Epithelial cell of proximal tubule (primary cell): Measurements from ENCODE around the gene MYCN. TPM values are rescaled to one million over a fixed set of nuclear protein-coding genes. Genes with fewer than 3 reads are reported as not detected.

ENCODE experiments used
- DNase-seq: peaks from one replicate; pipeline ENCODE4 v3.0.0-alpha.2; 2011; ENCODE audit warnings: low read depth
- H3K4me3 ChIP-seq: 2 replicates; pipeline ENCODE4 v1.5.1; 2011; ENCODE audit warnings: low read depth, mild to moderate bottlenecking, low read length
- total RNA-seq: library from RNA; depleted of rRNA; stranded (reverse); fragments of >200 nt; gene quantifications from 2 replicates; pipeline ENCODE4 v1.2.3, GENCODE V29; 2015
- TF ChIP-seq, protein P1 (sequence below): conservative IDR thresholded peaks from 2 replicates; pipeline ENCODE4 v1.5.1; 2012; ENCODE audit warnings: low read depth, mild to moderate bottlenecking, low read length

Gene MYCN
- total RNA-seq, 1 donor from 2014 or later = 3.0 TPM

DNA sequence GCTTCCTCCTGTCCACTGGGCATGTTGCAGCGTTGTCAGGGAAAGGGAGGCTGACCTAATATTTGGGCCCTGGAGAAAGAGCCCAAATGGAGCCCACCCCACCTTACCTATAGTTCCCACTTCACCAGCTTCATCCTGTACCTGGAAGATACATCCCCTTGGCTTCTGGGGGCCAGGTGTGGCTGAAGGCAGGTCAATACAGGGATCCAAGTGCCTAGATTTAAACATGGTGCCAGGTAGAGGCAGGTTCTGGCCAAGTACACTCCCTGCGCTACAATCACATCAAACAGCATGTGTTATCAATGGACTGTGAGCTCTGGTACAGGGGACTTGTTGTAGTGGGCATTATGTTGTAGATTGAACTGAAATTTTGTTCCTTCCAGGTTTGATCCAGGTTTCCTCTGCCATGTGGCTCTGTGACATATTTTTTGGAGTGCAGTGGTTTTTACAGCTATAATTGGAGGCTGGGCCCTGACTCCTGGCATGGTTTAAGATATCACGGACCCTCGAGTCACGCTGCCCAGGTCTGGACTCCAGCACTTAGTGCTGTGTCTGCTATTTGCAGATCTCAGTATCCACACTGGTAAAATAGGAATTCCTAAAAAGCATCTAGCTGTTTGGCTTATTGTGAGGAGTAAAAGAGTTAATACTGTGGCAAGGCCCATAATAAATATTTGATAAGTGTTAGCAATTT is 23.8 kb downstream of the MYCN start:
- TF ChIP-seq, protein P1, sequence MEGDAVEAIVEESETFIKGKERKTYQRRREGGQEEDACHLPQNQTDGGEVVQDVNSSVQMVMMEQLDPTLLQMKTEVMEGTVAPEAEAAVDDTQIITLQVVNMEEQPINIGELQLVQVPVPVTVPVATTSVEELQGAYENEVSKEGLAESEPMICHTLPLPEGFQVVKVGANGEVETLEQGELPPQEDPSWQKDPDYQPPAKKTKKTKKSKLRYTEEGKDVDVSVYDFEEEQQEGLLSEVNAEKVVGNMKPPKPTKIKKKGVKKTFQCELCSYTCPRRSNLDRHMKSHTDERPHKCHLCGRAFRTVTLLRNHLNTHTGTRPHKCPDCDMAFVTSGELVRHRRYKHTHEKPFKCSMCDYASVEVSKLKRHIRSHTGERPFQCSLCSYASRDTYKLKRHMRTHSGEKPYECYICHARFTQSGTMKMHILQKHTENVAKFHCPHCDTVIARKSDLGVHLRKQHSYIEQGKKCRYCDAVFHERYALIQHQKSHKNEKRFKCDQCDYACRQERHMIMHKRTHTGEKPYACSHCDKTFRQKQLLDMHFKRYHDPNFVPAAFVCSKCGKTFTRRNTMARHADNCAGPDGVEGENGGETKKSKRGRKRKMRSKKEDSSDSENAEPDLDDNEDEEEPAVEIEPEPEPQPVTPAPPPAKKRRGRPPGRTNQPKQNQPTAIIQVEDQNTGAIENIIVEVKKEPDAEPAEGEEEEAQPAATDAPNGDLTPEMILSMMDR = no peak
- no peak overlapping the region for H3K4me3 ChIP-seq
- DNase-seq = no peak

DNA sequence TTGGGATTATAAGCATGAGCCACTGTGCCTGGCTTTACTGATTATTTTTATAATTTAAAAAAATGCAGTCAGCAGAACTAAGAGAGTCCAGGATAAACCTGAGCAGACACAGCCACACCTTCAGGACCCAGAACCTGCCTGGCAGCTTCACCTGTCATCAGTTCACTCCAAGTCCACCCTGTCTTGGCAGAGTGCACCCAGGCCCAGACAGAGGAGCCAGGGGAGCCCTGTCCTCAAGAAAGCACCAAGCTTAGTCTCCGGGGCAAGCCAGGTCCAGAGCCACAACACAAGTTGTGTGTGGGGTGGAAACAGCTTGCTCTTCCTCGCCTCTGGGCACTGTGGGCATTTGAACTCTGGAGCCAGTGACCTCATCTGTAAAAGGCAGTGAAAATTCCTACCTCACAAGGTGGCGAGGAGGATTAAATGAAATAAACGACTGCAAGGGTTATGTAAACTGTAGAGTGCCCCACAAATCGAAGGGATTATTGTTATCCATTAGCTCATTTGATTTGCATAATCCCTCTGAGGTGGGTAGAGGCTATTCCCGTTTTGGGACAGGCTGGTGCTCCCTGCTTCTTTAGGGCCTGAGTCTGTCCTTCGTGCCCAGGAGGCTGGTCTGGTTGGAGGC is 24.7 kb downstream of the MYCN start:
- no peak for DNase-seq
- no peak overlapping the region for H3K4me3 ChIP-seq
- TF ChIP-seq, protein P1 = no peak

GRCh38 chr2:15965564-15966019 is 25.2 kb downstream of the MYCN start:
- no peak for DNase-seq
- TF ChIP-seq, protein P1 = no peak
- no peak overlapping the region for H3K4me3 ChIP-seq

- no peak overlapping the region for H3K4me3 ChIP-seq
- DNase-seq = no peak
- TF ChIP-seq, protein P1 = no peak
These were observed 27.3 kb downstream of the MYCN start for GRCh38 chr2:15967415-15968279.

- TF ChIP-seq, protein P1 = no peak
- no peak overlapping the region for H3K4me3 ChIP-seq
- DNase-seq = no peak
These were observed 28.2 kb downstream of the MYCN start for GRCh38 chr2:15968280-15969178.

DNA sequence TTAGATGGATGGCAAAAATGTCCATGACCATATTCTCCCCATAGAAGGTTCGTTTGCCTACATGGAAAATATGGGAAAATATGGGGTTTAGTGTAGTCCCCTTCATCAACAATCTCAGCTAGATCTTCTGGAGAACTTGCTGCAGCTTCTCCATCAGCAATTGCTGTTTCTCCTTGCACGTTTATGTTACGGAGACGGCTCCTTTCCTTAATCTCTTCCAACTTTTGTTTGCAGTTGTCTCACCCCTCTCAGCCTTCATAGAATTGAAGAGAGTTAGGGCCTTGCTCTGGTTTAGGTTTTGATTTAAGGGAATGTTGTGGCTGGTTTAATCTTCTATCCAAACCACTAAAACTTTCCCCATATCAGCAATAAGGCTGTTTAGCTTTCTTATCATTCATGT is 28.9 kb downstream of the MYCN start:
- no peak overlapping the region for H3K4me3 ChIP-seq
- no peak for DNase-seq
- TF ChIP-seq, protein P1 = no peak
